Panc1 (cell line): ENCODE data around the gene MTURN. TPM values are rescaled to one million over a fixed set of nuclear protein-coding genes. Genes with fewer than 3 reads are reported as not detected.

Experiments
- ATAC-seq: fragments of 200-7000 bp; cut with Tn5 transposase; 2 replicates; pipeline ENCODE4 v1.9.1; 2020; ENCODE audit warnings: mild to moderate bottlenecking, moderate library complexity
- BruUV-seq: library from RNA; stranded (reverse); fragments of 400-500 nt; replicated peaks from 2 replicates; lab custom pipeline; 2021; lab: Mats Ljungman, UMichigan
- CTCF ChIA-PET: fragments of 300-600 bp; sonication (Branson Sonifier 250); formaldehyde crosslinking; loops from one replicate; lab custom pipeline; 2022; ENCODE audit warnings: antibody characterized with exemption; lab: Charles Lee
- POLR2A ChIA-PET: fragments of 300-600 bp; sonication (Branson Sonifier 250); formaldehyde crosslinking; loops from one replicate; lab custom pipeline; 2022; ENCODE audit warnings: antibody characterized with exemption; lab: Charles Lee
- DNase-seq: peaks from one replicate; pipeline ENCODE4 v3.0.0-alpha.2; 2010; ENCODE audit warnings: low read depth, low spot score
- H3K27ac ChIP-seq: 2 replicates; pipeline ENCODE4 v1.5.1; 2011; ENCODE audit warnings: mild to moderate bottlenecking, low read length, inconsistent platforms
- H3K27me3 ChIP-seq: fragments of 200-500 bp; sonication (Bioruptor generic); 2 replicates; pipeline ENCODE4 v1.6.0; 2014; ENCODE audit warnings: low read length, inconsistent platforms; ENCODE audit not compliant: control insufficient read depth, insufficient read depth
- H3K36me3 ChIP-seq: fragments of 200-500 bp; sonication (Bioruptor generic); 2 replicates; pipeline ENCODE4 v1.5.1; 2014; ENCODE audit warnings: inconsistent platforms, mild to moderate bottlenecking, low read length, moderate library complexity; ENCODE audit not compliant: control insufficient read depth, insufficient read depth
- H3K4me1 ChIP-seq: 2 replicates; pipeline ENCODE4 v1.5.1; 2011; ENCODE audit warnings: inconsistent platforms, mild to moderate bottlenecking, low read length, moderate library complexity; ENCODE audit not compliant: control insufficient read depth, insufficient read depth
- H3K4me3 ChIP-seq, 2 experiments: 2 replicates each; pipeline ENCODE4 v1.5.1; 2011 to 2012; ENCODE audit warnings: low read depth in 2 of 2, low read length in 2 of 2, mild to moderate bottlenecking in 2 of 2, inconsistent platforms in 1 of 2, moderate library complexity in 1 of 2
- H3K9me3 ChIP-seq: fragments of 200-500 bp; sonication (Bioruptor generic); 2 replicates; pipeline ENCODE4 v1.5.1; 2014; ENCODE audit warnings: low read depth, mild to moderate bottlenecking, inconsistent platforms, low read length, moderate library complexity; ENCODE audit not compliant: control insufficient read depth, insufficient read depth
- CTCF ChIP-seq: fragments of 450-650 bp; IDR thresholded peaks from 2 replicates; pipeline ENCODE4 v1.5.1; 2017; ENCODE audit warnings: mild to moderate bottlenecking
- POLR2AphosphoS5 ChIP-seq: IDR thresholded peaks from 2 replicates; pipeline ENCODE4 v1.6.1; 2012; ENCODE audit warnings: mild to moderate bottlenecking, low read depth, low read length, moderate library complexity
- REST ChIP-seq, 2 experiments: IDR thresholded peaks; 2 replicates each; pipeline ENCODE4 v1.6.1; 2011 to 2012; ENCODE audit warnings: low read depth in 2 of 2, control low read depth in 1 of 2, low read length in 1 of 2, mild to moderate bottlenecking in 1 of 2, moderate library complexity in 1 of 2; ENCODE audit not compliant: insufficient read depth in 1 of 2
- SIN3A ChIP-seq: IDR thresholded peaks from 2 replicates; pipeline ENCODE4 v1.6.1; 2012; ENCODE audit warnings: low read depth, mild to moderate bottlenecking, low read length, moderate library complexity, borderline replicate concordance; ENCODE audit not compliant: insufficient read depth
- TCF7L2 ChIP-seq: IDR thresholded peaks from 2 replicates; pipeline ENCODE4 v1.6.1; 2011; ENCODE audit warnings: mild to moderate bottlenecking, low read depth, low read length, inconsistent platforms
- in situ Hi-C: cut with HindIII; loops from 2 replicates; pipeline ENCODE4 v1.10.0; 2016; ENCODE audit warnings: low sequenced_read_pairs, low pct_unique_long_range_greater_than_20kb
- intact Hi-C: fragments of 100-400 bp; cut with micrococcal nuclease; formaldehyde crosslinking; loops from one replicate; pipeline ENCODE4 v1.10.0; 2022; ENCODE audit not compliant: unreplicated experiment
- total RNA-seq: library from RNA; stranded (reverse); gene quantifications from one replicate; pipeline ENCODE4 v1.2.1, GENCODE V29; 2021; ENCODE audit not compliant: unreplicated experiment

MTURN gene
- total RNA-seq, 1 experiment from 2014 or later, result 1.2 TPM

- ATAC-seq, result no peak
- in situ Hi-C loops (no loop called here), intact Hi-C loops (no loop called here)
- no peak for DNase-seq
- no TSS peak for BruUV-seq
- Histone ChIP-seq H3K9me3 (no peaks in the 10 kb centered on the region), H3K27me3 (peaks cover 2% of the 10 kb centered on the region; the same call in 1 of the 2 replicates), H3K27ac (no peak overlapping the region), H3K36me3 (no peaks in the 10 kb centered on the region), H3K4me1 (no peaks in the 10 kb centered on the region; the same call in 1 of the 2 replicates), H3K4me3 (no peak overlapping the region)
- ChIA-PET POLR2A (no interaction called here), CTCF (no interaction called here)
- no peak for TF ChIP-seq TCF7L2
- TF ChIP-seq SIN3A, result no peak
- no peak for TF ChIP-seq REST (IDR thresholded peaks at IDR 0.05; ENCODE audit: insufficient read depth in 1 of 2, low read depth in 2 of 2, low read length in 1 of 2)
- no peak for TF ChIP-seq CTCF
- no peak for TF ChIP-seq POLR2AphosphoS5
These were observed 19.4 kb downstream of the MTURN start for GRCh38 chr7:30154111-30154587.

GRCh38 chr7:30155481-30155880 is 20.7 kb downstream of the MTURN start:
- no peak overlapping the region for H3K27ac ChIP-seq
- no peak for ATAC-seq
- intact Hi-C loops (no loop called here), in situ Hi-C loops (no loop called here)
- CTCF ChIA-PET, result no interaction called here
- no peak for TF ChIP-seq POLR2AphosphoS5
- TF ChIP-seq REST (IDR thresholded peaks at IDR 0.05; ENCODE audit: insufficient read depth in 1 of 2, low read depth in 2 of 2, low read length in 1 of 2), result no peak
- TF ChIP-seq SIN3A, result no peak
- no peak for TF ChIP-seq CTCF
- TF ChIP-seq TCF7L2, result no peak
- no peak for DNase-seq
- no TSS peak for BruUV-seq
- H3K4me1 ChIP-seq, result peaks cover 10% of the 10 kb centered on the region
- H3K36me3 ChIP-seq, result no peaks in the 10 kb centered on the region
- peaks cover 2% of the 10 kb centered on the region; the same call in 1 of the 2 replicates for H3K27me3 ChIP-seq
- POLR2A ChIA-PET, result no interaction called here
- no peak overlapping the region for H3K4me3 ChIP-seq
- no peaks in the 10 kb centered on the region for H3K9me3 ChIP-seq
